ENCODE measurements around the gene PTPRG. TPM values are rescaled to one million over a fixed set of nuclear protein-coding genes. Genes with fewer than 3 reads are reported as not detected.

The PTPRG gene
- total RNA-seq, 2 donors from 2014 or later = 26.0 to 26.3 TPM

GRCh38 chr3:62201438-62202035 is 640.2 kb downstream of the PTPRG start:
- DNase-seq = no peak
- Histone ChIP-seq H3K4me1 (no peaks in the 10 kb centered on the region), H3K9ac (ENCODE audit: low read depth in 2 of 2, low read length in 2 of 2) (no peak overlapping the region), H3K27ac (no peak overlapping the region), H3K9me3 (no peaks in the 10 kb centered on the region), H3K4me3 (no peak overlapping the region), H3K27me3 (no peaks in the 10 kb centered on the region), H3K36me3 (no peaks in the 10 kb centered on the region)
- TF ChIP-seq CTCF (IDR thresholded peaks at IDR 0.05) = peak; percentile 58
- intact Hi-C loops (cut with DNase I) = loop anchor here (5.0 kb wide), 1 partner anchor 361 kb away; no protein-coding TSS in a partner anchor

GRCh38 chr3:62203152-62203551 is 641.8 kb downstream of the PTPRG start:
- Histone ChIP-seq H3K4me3 (no peak overlapping the region), H3K27ac (no peak overlapping the region), H3K4me1 (no peaks in the 10 kb centered on the region), H3K9me3 (no peaks in the 10 kb centered on the region), H3K27me3 (no peaks in the 10 kb centered on the region), H3K9ac (ENCODE audit: low read depth in 2 of 2, low read length in 2 of 2) (no peak overlapping the region), H3K36me3 (no peaks in the 10 kb centered on the region)
- DNase-seq = no peak
- no peak for TF ChIP-seq CTCF (IDR thresholded peaks at IDR 0.05)
- intact Hi-C loops (cut with DNase I) = loop anchor here (5.0 kb wide), 1 partner anchor 359 kb away; no protein-coding TSS in a partner anchor

- Histone ChIP-seq H3K4me1 (no peaks in the 10 kb centered on the region), H3K27me3 (no peaks in the 10 kb centered on the region), H3K36me3 (no peaks in the 10 kb centered on the region), H3K9me3 (no peaks in the 10 kb centered on the region), H3K4me3 (no peak overlapping the region), H3K9ac (ENCODE audit: low read depth in 2 of 2, low read length in 2 of 2) (no peak overlapping the region), H3K27ac (no peak overlapping the region)
- no peak for TF ChIP-seq CTCF (IDR thresholded peaks at IDR 0.05)
- no peak for DNase-seq
- intact Hi-C loops (cut with DNase I) = loop anchor here (5.0 kb wide), 1 partner anchor 359 kb away; no protein-coding TSS in a partner anchor
Measured at GRCh38 chr3:62203561-62203960, 642.2 kb downstream of the PTPRG start.

GRCh38 chr3:62207197-62207596 is 645.8 kb downstream of the PTPRG start:
- no peak overlapping the region for H3K9ac ChIP-seq (ENCODE audit: low read depth in 2 of 2, low read length in 2 of 2)
- no peaks in the 10 kb centered on the region for H3K4me1 ChIP-seq
- no peaks in the 10 kb centered on the region for H3K36me3 ChIP-seq
- no peak overlapping the region for H3K27ac ChIP-seq
- DNase-seq = no peak
- intact Hi-C loops (cut with DNase I) = no loop called here
- TF ChIP-seq CTCF (IDR thresholded peaks at IDR 0.05) = no peak
- H3K9me3 ChIP-seq = no peaks in the 10 kb centered on the region
- H3K27me3 ChIP-seq = no peaks in the 10 kb centered on the region
- no peak overlapping the region for H3K4me3 ChIP-seq

GRCh38 chr3:62208385-62208784 is 647.0 kb downstream of the PTPRG start:
- no peak for TF ChIP-seq CTCF (IDR thresholded peaks at IDR 0.05)
- intact Hi-C loops (cut with DNase I) = no loop called here
- no peak for DNase-seq
- Histone ChIP-seq H3K9me3 (no peaks in the 10 kb centered on the region), H3K27me3 (no peaks in the 10 kb centered on the region), H3K27ac (no peak overlapping the region), H3K4me1 (no peaks in the 10 kb centered on the region), H3K9ac (ENCODE audit: low read depth in 2 of 2, low read length in 2 of 2) (no peak overlapping the region), H3K4me3 (no peak overlapping the region), H3K36me3 (no peaks in the 10 kb centered on the region)
